ENCODE results near the gene DCDC2C.

DNA sequence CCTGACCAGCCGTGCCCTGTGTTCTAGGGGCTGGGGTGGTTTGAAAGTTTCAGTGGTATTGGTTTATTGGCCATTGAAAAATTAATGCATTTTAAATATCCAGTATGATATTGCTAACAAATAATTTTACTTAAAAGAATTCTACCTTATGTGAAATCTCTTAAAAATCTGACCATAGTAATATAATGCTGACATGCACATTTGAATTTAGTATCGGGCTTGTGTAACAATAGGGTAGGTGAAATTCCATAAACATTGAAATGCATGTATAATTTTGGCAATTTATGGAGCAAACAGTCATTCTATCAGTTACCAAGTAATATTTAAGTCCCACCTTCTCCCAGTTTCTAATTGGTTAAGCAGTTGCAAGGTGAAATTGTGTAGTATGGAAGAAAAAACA is 170.5 kb downstream of the DCDC2C start:
- TF ChIP-seq POLR2A (IDR thresholded peaks at IDR 0.05), result no peak
- TF ChIP-seq, protein P1, sequence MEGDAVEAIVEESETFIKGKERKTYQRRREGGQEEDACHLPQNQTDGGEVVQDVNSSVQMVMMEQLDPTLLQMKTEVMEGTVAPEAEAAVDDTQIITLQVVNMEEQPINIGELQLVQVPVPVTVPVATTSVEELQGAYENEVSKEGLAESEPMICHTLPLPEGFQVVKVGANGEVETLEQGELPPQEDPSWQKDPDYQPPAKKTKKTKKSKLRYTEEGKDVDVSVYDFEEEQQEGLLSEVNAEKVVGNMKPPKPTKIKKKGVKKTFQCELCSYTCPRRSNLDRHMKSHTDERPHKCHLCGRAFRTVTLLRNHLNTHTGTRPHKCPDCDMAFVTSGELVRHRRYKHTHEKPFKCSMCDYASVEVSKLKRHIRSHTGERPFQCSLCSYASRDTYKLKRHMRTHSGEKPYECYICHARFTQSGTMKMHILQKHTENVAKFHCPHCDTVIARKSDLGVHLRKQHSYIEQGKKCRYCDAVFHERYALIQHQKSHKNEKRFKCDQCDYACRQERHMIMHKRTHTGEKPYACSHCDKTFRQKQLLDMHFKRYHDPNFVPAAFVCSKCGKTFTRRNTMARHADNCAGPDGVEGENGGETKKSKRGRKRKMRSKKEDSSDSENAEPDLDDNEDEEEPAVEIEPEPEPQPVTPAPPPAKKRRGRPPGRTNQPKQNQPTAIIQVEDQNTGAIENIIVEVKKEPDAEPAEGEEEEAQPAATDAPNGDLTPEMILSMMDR (IDR thresholded peaks at IDR 0.05), result no peak

Data from thyroid gland (tissue), 4 donors.